A673 (cell line): ENCODE measurements around the gene MEF2A. TPM values are rescaled to one million over a fixed set of nuclear protein-coding genes. Genes with fewer than 3 reads are reported as not detected.

Source experiments
- BruUV-seq: library from RNA; stranded (reverse); fragments of 400-500 nt; replicated peaks from 2 replicates; lab custom pipeline; 2021; lab: Mats Ljungman, UMichigan
- CTCF ChIA-PET: fragments of 300-600 bp; sonication (Branson Sonifier 250); formaldehyde crosslinking; loops from one replicate; lab custom pipeline; 2022; ENCODE audit warnings: antibody characterized with exemption; lab: Charles Lee
- POLR2A ChIA-PET: fragments of 300-600 bp; sonication (Branson Sonifier 250); formaldehyde crosslinking; loops from one replicate; lab custom pipeline; 2022; ENCODE audit warnings: antibody characterized with exemption; ENCODE audit not compliant: low non-redundant PET; lab: Charles Lee
- DNase-seq: peaks from one replicate; pipeline ENCODE4 v3.0.0-alpha.2; 2015; ENCODE audit warnings: low spot score
- H3K27ac ChIP-seq: fragments of 200-600 bp; sonication (generic); 2 replicates; pipeline ENCODE4 v1.5.1; 2016; ENCODE audit warnings: mixed run types, low read depth, mild to moderate bottlenecking, mixed read lengths, antibody characterized with exemption, low read length; ENCODE audit not compliant: poor library complexity, severe bottlenecking
- H3K27me3 ChIP-seq: fragments of 200-600 bp; sonication (generic); replicated peaks from 2 replicates; pipeline ENCODE4 v1.6.1; 2017; ENCODE audit warnings: mixed run types, low read depth, mild to moderate bottlenecking, mixed read lengths, antibody characterized with exemption, low read length; ENCODE audit not compliant: insufficient read depth, poor library complexity
- H3K36me3 ChIP-seq: fragments of 200-600 bp; sonication (generic); 2 replicates; pipeline ENCODE4 v1.6.1; 2016; ENCODE audit warnings: mixed run types, mild to moderate bottlenecking, mixed read lengths, antibody characterized with exemption, low read length; ENCODE audit not compliant: insufficient read depth, poor library complexity, severe bottlenecking
- H3K4me1 ChIP-seq: fragments of 200-600 bp; sonication (generic); 2 replicates; pipeline ENCODE4 v1.6.1; 2017; ENCODE audit warnings: mixed run types, mild to moderate bottlenecking, mixed read lengths, antibody characterized with exemption, low read length; ENCODE audit not compliant: insufficient read depth, poor library complexity, severe bottlenecking
- H3K4me3 ChIP-seq: fragments of 200-600 bp; sonication (generic); 2 replicates; pipeline ENCODE4 v1.5.1; 2016; ENCODE audit warnings: low read depth, mixed run types, mild to moderate bottlenecking, mixed read lengths, low read length; ENCODE audit not compliant: poor library complexity, severe bottlenecking
- H3K9me3 ChIP-seq: fragments of 200-600 bp; sonication (generic); 2 replicates; pipeline ENCODE4 v1.6.1; 2016; ENCODE audit warnings: mixed run types, low read depth, mild to moderate bottlenecking, mixed read lengths, antibody characterized with exemption, low read length; ENCODE audit not compliant: poor library complexity, severe bottlenecking
- CTCF ChIP-seq: fragments of 300-800, 200-600 bp; sonication (generic); conservative IDR thresholded peaks from 2 replicates; pipeline ENCODE4 v1.5.1; 2017; ENCODE audit warnings: low read depth, mild to moderate bottlenecking, antibody characterized with exemption, low read length, moderate library complexity, mixed read lengths
- EZH2 ChIP-seq: fragments of 200-600 bp; sonication (generic); IDR thresholded peaks from 2 replicates; pipeline ENCODE4 v1.6.1; 2017; ENCODE audit warnings: borderline replicate concordance, low read depth, mild to moderate bottlenecking, mixed read lengths, antibody characterized with exemption, low read length; ENCODE audit not compliant: poor library complexity, severe bottlenecking
- intact Hi-C: fragments of 100-400 bp; cut with micrococcal nuclease; formaldehyde crosslinking; loops from one replicate; pipeline ENCODE4 v1.10.0; 2022; ENCODE audit not compliant: unreplicated experiment
- total RNA-seq: library from RNA; stranded (reverse); gene quantifications from 2 replicates; pipeline ENCODE4 v1.2.3, GENCODE V29; 2021

The MEF2A gene
- total RNA-seq, 1 experiment from 2014 or later, result 26.4 TPM

- TF ChIP-seq CTCF (no peak), EZH2 (no peak)
- no peaks in the 10 kb centered on the region for H3K4me1 ChIP-seq
- DNase-seq, result no peak
- no peaks in the 10 kb centered on the region for H3K9me3 ChIP-seq
- no peaks in the 10 kb centered on the region for H3K36me3 ChIP-seq
- intact Hi-C loops, result no loop called here
- ChIA-PET CTCF (no interaction called here), POLR2A (no interaction called here)
- no peak overlapping the region for H3K4me3 ChIP-seq
- BruUV-seq, result no TSS peak
- H3K27ac ChIP-seq, result no peak overlapping the region
- H3K27me3 ChIP-seq, result peaks cover 6% of the 10 kb centered on the region
Observed at GRCh38 chr15:99522288-99522687, 43.5 kb upstream of the MEF2A start.

GRCh38 chr15:99526176-99526575 is 39.6 kb upstream of the MEF2A start:
- POLR2A ChIA-PET, result no interaction called here
- BruUV-seq, result no TSS peak

GRCh38 chr15:99526671-99527070 is 39.1 kb upstream of the MEF2A start:
- TF ChIP-seq EZH2 (no peak), CTCF (no peak)
- CTCF ChIA-PET, result no interaction called here
- POLR2A ChIA-PET, result no interaction called here
- Histone ChIP-seq H3K9me3 (no peaks in the 10 kb centered on the region), H3K4me1 (no peaks in the 10 kb centered on the region), H3K36me3 (no peaks in the 10 kb centered on the region), H3K27me3 (peaks cover 14% of the 10 kb centered on the region), H3K4me3 (no peak overlapping the region), H3K27ac (no peak overlapping the region)
- DNase-seq, result no peak
- BruUV-seq, result no TSS peak
- intact Hi-C loops, result no loop called here

More at GRCh38 chr15:99526176-99526575, 39.6 kb upstream of the MEF2A start:
- H3K27ac ChIP-seq, result no peak overlapping the region
- H3K27me3 ChIP-seq, result peaks cover 14% of the 10 kb centered on the region
- TF ChIP-seq CTCF (no peak), EZH2 (no peak)
- DNase-seq, result no peak
- H3K4me1 ChIP-seq, result no peaks in the 10 kb centered on the region
- CTCF ChIA-PET, result no interaction called here
- intact Hi-C loops, result no loop called here
- H3K9me3 ChIP-seq, result no peaks in the 10 kb centered on the region
- no peak overlapping the region for H3K4me3 ChIP-seq
- H3K36me3 ChIP-seq, result no peaks in the 10 kb centered on the region
